DOHH2 (cell line): ENCODE measurements around the gene FAAP100.

Experiments
- CTCF ChIP-seq: fragments of 200-600 bp; sonication (generic); IDR thresholded peaks from one replicate; pipeline ENCODE4 v1.5.1; 2014; ENCODE audit warnings: antibody characterized with exemption, mild to moderate bottlenecking, low read depth, low read length; ENCODE audit not compliant: poor library complexity, severe bottlenecking
- EZH2phosphoT487 ChIP-seq: fragments of 200-600 bp; sonication (generic); IDR thresholded peaks from 2 replicates; pipeline ENCODE4 v1.6.1; 2017; ENCODE audit warnings: borderline replicate concordance, mild to moderate bottlenecking, antibody characterized with exemption, low read length, moderate library complexity, mixed read lengths

- no peak for TF ChIP-seq CTCF
- TF ChIP-seq EZH2phosphoT487: no peak
Observed at GRCh38 chr17:81518113-81518784, 33.9 kb downstream of the FAAP100 start.
